OCI-LY7 (cell line): Measurements from ENCODE around the gene TMEM250.

Experiments used
- CTCF ChIP-seq: fragments of 200-600 bp; sonication (generic); conservative IDR thresholded peaks from 2 replicates; pipeline ENCODE4 v1.5.1; 2014; ENCODE audit warnings: mild to moderate bottlenecking, antibody characterized with exemption, low read length, moderate library complexity, mixed read lengths
- EZH2phosphoT487 ChIP-seq: fragments of 200-600 bp; sonication (generic); IDR thresholded peaks from 2 replicates; pipeline ENCODE4 v1.6.1; 2018; ENCODE audit warnings: low read depth, borderline replicate concordance, mild to moderate bottlenecking, mixed run types, antibody characterized with exemption, low read length, moderate library complexity, mixed read lengths

GRCh38 chr9:136156209-136157120 lies 37.8 kb upstream of the TMEM250 start:
- TF ChIP-seq CTCF (no peak), EZH2phosphoT487 (no peak)
